Neural cell (in vitro differentiated cells): ENCODE data around the gene CCDC24.

Experiments used
- EP300 ChIP-seq: fragments of 450-650 bp; conservative IDR thresholded peaks from 2 replicates; pipeline ENCODE4 v1.6.1; 2014; ENCODE audit warnings: antibody characterized with exemption, mild to moderate bottlenecking, moderate library complexity; ENCODE audit not compliant: poor library complexity, severe bottlenecking
- EZH2 ChIP-seq: fragments of 200-600, 300-800 bp; shearing (Covaris generic), sonication (generic); IDR thresholded peaks from 2 replicates; pipeline ENCODE4 v1.6.1; 2014; ENCODE audit warnings: antibody characterized with exemption, low read length, borderline replicate concordance, mild to moderate bottlenecking; ENCODE audit not compliant: insufficient read depth, poor library complexity, severe bottlenecking
- TF ChIP-seq, protein P1 (sequence below): fragments of 450-650 bp; IDR thresholded peaks from 2 replicates; pipeline ENCODE4 v1.5.1; 2014; ENCODE audit warnings: antibody characterized with exemption, mild to moderate bottlenecking, moderate library complexity; ENCODE audit not compliant: poor library complexity, severe bottlenecking

- TF ChIP-seq, protein P1, sequence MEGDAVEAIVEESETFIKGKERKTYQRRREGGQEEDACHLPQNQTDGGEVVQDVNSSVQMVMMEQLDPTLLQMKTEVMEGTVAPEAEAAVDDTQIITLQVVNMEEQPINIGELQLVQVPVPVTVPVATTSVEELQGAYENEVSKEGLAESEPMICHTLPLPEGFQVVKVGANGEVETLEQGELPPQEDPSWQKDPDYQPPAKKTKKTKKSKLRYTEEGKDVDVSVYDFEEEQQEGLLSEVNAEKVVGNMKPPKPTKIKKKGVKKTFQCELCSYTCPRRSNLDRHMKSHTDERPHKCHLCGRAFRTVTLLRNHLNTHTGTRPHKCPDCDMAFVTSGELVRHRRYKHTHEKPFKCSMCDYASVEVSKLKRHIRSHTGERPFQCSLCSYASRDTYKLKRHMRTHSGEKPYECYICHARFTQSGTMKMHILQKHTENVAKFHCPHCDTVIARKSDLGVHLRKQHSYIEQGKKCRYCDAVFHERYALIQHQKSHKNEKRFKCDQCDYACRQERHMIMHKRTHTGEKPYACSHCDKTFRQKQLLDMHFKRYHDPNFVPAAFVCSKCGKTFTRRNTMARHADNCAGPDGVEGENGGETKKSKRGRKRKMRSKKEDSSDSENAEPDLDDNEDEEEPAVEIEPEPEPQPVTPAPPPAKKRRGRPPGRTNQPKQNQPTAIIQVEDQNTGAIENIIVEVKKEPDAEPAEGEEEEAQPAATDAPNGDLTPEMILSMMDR: no peak
- TF ChIP-seq EP300 (no peak), EZH2 (no peak)
Measured at GRCh38 chr1:43961692-43962091, 29.7 kb upstream of the CCDC24 start.
